ENCODE data around the gene SQSTM1.
"Not testable (repeated sequence)": the region's sequence is repeated elsewhere in the genome, so short reads cannot be mapped to it uniquely, and the experiment has no call there.

The SQSTM1 gene

DNA sequence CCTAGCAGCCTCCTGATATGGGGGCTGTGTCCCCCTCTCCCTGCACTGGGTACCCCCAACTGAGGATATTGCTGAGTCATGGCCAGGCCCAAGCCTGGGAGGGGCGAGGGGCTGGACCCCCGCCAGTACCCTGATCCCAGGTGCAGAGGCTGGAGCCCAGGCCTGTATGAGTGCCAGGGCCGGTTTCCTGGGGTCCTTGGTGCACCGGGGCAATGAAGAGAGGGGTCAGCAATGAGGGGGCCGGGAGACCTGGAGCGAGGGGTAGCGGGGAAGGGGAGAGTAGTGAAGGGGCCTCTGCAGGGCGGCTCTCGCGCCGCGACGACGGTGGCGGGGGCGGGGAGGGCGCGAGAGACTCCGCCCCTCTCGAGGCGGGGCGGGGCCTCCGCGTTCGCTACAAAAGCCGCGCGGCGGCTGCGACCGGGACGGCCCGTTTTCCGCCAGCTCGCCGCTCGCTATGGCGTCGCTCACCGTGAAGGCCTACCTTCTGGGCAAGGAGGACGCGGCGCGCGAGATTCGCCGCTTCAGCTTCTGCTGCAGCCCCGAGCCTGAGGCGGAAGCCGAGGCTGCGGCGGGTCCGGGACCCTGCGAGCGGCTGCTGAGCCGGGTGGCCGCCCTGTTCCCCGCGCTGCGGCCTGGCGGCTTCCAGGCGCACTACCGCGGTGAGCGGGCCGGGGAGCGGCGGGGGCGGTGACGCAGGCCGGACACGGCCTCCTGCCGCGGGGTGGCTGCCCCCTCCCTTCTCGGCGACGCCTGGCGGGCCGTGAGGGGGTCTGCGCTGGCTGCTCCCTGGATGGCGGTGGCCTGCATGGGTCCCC, at the start of gene SQSTM1:
Gene SQSTM1, plus strand, starts transcription at position 423 of the 815 bp plus-strand sequence. Its CDS starts 32 bp downstream, at position 455.
- DNase-seq, result peak; percentile 85 to 96 (median 92)

DNA sequence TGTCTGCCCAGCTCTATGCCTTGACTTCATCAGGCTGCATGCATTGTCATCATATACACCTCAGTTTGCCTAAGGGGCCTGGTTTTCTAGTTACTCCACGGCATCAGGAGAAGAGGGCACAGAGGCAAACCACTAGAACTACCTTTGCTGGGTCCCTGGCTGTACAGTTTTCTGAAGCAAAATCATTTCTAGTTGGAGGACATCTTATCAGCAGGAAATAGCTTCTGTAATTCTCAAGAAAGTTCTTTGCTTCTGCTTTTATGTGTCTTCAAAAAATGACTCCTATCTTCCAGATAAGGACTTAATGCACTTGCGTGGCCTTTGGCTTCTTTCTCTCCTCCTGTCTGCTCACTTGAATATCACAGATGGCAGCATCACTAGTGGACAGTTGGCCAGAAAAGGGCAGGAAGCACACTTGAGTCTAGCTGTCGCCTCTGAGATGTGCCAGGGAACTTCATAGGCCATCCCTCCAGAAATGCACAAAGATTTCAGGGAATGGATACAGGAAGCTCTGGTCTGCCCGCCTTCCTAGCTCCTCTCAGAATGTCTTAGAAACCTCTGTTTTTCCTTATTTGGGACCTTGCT, 49.3 kb upstream of the SQSTM1 start:
- DNase-seq, result no peak

DNA sequence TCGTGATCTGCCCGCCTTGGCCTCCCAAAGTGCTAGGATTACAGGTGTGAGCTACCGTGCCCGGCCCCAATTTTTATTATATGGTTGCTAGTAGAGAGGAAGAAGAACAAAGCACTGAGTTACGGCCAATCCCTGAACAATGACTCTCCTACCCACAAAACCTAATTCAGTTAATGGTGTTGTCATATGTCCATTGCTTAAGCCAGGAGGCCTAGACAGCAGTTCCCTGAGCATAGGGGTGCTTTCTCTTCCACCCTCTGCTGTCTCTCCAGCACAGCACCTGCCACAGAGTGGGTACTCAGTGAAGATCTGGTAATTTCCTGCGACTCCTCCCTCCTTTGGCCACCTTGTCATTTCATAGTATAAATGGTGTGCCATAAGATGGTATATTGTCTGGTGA, 48.4 kb upstream of the SQSTM1 start:
- peak in 1 of 3 donors; percentile 24 for DNase-seq

GRCh38 chr5:179773686-179774040, 47.0 kb upstream of the SQSTM1 start:
- DNase-seq, result no peak

DNA sequence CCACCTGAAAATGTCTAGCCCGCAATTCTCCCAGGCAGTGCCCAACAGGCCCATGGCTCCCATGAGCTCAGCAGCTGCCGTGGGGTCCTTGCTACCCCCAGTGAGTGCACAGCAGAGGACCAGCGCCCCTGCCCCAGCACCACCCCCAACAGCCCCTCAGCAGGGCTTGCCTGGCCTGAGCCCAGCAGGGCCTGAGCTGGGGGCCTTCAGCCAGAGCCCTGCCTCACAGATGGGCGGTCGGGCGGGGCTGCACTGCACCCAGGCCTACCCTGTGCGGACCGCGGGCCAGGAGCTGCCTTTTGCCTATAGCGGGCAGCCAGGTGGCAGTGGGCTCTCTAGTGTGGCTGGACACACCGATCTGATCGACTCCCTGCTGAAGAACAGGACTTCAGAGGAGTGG, 46.3 kb upstream of the SQSTM1 start:
- no peak for DNase-seq

DNA sequence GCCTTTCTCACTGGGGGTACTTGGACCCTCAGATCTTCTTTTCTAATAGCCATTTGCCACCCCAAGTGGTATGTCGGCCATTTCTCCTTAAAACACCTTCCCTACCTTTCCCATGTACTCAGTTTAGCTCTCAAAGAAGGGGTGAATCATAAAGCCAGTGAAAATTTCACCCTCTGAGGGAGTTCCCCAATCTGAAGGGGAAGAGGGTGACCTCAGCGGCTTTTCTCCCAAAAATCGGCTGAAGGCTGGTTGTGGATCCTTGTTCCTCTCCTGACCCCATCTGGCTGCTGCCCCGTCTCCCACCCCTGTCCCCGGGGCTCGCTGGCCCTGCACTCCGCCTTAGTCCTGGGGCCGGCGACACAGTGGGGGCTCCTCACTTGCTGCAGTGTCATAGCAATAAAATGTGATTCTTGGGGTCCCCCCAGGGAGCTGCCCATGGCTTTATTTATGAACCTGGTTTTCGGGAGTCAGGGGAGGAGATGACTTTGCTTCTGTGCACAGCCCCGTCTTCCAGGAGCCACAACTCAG, 44.2 kb upstream of the SQSTM1 start:
- DNase-seq, result peak; percentile 83 to 87 (median 83)

DNA sequence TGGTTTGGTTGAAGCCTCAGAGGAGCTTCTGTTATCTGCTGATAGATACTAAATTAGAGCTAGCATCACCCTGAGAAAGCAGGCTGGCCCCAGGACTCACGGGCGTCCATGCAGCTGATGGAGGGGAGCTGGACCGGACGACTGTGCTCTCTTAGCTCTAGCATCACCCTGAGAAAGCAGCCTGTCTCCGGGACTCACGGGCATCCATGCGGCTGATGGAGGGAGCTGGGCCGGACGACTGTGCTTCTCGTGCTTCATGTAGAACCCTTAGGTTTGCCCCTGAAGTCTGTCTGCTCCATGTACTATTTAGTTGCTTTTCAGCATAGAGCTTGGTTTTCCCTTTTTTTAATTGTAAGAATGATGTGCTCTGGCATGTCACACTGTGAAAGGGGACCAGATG, 43.2 kb upstream of the SQSTM1 start:
- no peak for DNase-seq

GRCh38 chr5:179777909-179778308, 42.8 kb upstream of the SQSTM1 start:
- peak; percentile 71 to 83 (median 80) for DNase-seq

- no peak for DNase-seq
These were observed 42.1 kb upstream of the SQSTM1 start for GRCh38 chr5:179778591-179778990.

DNA sequence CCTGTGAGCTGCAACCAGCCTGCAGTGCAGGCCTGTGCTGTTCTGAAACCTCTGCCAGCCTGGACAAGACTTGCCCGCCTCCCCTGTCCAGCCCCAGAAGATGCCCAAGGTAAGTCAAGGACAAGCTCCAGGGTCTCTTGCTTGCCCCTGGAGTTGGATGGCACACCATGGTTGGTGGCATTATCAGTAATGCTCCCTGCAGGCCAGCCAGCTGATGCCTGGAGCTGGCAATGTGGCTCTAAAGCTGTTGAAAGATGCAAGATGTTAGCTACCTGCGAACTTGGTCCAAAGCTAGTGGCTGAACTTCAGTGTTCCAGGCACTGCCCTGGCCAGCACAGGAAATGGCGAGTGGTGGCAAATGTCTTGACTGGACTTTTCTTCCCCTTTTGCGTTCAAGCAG, 40.9 kb upstream of the SQSTM1 start:
- no peak for DNase-seq

DNA sequence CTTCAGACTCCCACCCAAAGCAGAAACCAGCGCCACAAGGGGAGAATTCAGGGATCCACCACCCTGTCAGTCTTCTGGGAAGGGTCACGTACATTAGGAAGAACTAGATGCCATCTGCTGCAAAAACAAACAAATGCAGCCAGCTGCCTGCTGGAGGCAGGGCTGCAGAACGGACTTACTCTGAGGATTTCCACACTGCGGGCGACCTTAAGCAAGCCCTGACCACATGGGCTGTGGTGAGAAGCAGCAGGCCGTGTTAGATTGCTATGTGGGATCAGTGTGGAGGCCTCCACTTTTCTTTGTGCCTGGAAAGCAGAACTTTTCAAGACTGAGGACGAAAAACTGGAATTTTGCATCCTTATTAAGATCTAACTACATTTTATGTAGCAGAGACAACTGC, 40.3 kb upstream of the SQSTM1 start:
- peak; percentile 73 to 78 (median 75) for DNase-seq

- no peak for DNase-seq
These were observed 38.9 kb upstream of the SQSTM1 start for GRCh38 chr5:179781846-179782245.

DNA sequence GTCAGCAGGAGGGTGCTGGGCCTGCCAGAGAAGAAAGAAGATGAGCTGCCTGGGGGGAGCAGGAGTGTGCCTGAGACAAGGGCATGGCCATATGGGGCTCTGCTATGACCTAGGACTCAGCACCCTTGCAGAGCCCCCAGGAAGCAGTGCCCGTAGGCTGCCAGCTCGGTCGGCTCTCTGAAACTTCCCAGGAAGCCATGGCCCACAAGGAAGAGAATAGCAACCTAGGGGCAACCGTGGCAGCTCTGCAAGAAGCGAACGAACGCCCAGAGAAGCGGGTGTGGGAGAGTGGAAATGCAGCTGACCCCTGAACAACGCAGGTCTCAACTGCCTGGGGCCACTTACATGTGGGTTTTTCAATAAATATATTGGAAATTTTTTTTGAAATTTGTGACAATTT, 37.6 kb upstream of the SQSTM1 start:
- no peak for DNase-seq

DNA sequence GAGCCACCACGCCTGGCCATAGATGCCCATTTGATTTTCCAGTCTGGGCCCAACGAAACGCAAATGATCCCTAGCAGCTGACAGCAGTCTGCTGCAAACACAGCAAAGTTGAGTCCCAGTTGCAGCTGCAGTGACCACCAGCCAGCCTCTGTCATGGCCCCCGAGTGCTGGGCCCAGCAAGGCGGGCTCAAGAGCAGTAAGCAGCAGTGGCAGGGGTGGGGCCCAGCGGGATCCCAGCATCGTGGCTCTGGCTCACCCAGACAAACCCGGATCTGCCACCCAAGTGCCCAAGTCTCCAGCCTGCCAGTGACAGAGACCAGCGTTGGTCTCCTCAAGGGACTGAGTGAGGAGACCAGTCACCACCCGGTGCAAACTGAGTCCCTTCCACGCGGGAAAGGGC, 33.8 kb upstream of the SQSTM1 start:
- DNase-seq, result no peak

DNA sequence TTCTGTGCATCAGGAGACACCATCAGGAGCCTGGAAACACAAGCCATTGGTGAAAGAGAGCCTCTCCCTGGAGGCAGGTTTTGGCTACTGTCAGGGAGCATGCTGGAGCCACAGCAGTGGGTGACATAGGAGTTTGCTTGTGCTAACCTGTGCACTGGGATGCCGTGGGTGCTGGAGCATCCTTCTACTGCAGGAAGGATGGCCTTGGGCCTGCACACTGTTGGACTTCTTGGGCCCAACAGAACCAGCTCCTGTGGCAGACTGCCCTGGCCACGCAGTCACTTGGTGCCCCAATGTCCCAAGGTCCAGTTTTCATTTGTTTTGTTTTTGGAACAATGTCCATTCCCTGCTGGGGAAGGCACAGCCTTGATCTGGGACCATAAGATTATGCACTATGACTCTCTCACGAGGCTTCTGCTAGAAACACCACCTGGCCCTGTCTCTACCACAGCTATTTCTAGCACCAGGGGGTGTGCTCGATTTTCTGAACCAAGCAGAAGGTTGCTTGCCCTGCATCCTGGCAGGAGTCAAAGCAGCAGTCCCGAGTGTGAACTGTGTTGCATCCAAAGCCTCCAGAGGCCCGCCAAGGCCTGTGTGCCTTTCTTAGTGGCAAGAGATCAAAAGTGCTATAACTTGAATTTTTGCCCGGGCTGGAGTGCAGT, 32.4 kb upstream of the SQSTM1 start:
- no peak for DNase-seq

GRCh38 chr5:179789278-179789677, 31.4 kb upstream of the SQSTM1 start:
- not testable (repeated sequence) for DNase-seq

GRCh38 chr5:179791881-179792611, 28.7 kb upstream of the SQSTM1 start:
- DNase-seq, result no peak

DNA sequence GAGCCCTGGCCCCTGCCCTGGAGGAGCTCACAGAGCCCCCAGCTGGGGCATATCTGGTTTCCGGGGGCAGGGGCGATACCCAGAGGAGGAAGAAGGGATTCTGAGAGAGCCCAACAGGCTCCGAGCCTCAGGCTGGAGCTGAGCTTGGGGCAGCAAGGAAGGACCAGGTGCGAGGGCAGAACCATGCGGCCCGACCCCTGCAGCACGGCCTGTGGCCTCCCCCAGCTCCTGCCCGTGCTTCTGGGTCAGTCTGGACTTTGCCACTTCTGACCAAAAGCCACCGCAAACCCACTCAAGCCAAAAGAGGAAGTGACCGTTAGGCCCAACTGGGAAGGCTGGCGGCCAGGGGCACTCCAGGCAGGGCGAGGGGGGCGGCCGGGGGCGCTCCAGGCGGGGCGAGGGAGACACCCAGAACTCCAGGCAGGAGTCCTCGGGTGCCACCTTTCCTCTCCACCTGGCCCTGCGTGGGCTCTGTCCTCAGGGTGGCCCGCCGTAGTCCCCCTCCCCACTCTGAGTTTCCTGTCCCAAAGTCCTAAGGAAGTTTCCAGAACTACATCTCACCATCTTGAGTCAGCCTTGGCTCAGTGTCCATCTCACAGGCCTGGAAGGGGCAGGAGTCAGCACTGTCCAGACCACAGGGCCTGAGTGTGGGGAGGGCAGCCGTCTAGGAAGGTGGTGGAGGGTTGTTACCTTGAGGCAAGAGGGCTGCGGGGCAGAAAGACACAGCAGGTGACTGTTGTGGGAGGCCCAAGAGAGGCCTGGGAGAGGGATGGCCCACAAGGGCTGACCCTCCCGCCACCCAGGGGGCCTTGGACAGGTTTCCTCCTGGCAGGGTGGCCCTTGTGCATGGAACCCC, 27.9 kb upstream of the SQSTM1 start:
- DNase-seq, result peak; percentile 68 to 80 (median 76)

- peak; percentile 57 to 75 (median 65) for DNase-seq
These were observed 27.1 kb upstream of the SQSTM1 start, which contains the start of gene LTC4S for GRCh38 chr5:179793468-179794139. LTC4S (plus strand) TSS chr5:179793986; CDS start chr5:179794081, 95 bp downstream.

- no peak for DNase-seq
These were observed 26.5 kb upstream of the SQSTM1 start for GRCh38 chr5:179794171-179794570.

- DNase-seq, result no peak
These were observed 26.1 kb upstream of the SQSTM1 start for GRCh38 chr5:179794575-179794974.
